CD4-positive, alpha-beta memory T cell (primary cell): ENCODE data around the gene ZNF398. TPM values are rescaled to one million over a fixed set of nuclear protein-coding genes. Genes with fewer than 3 reads are reported as not detected.

Experiments
- CTCF ChIA-PET: fragments of 350-600 bp; sonication (Branson Sonifier 250); formaldehyde crosslinking; loops from one replicate; lab custom pipeline; 2021; ENCODE audit warnings: inconsistent platforms; ENCODE audit not compliant: partially characterized antibody; lab: Charles Lee
- POLR2A ChIA-PET: fragments of 350-600 bp; sonication (Branson Sonifier 250); formaldehyde crosslinking; loops from one replicate; lab custom pipeline; 2021; ENCODE audit not compliant: partially characterized antibody; lab: Charles Lee
- DNase-seq, 5 donors: peaks; one replicate each; pipeline versions ENCODE4 v3.0.0 to v3.0.0-alpha.2; 2020 to 2022; ENCODE audit warnings: mixed read lengths in 1 of 5
- H3K27ac ChIP-seq: one replicate; pipeline ENCODE4 v1.7.0; 2013; ENCODE audit warnings: low read depth, low read length
- H3K27me3 ChIP-seq: 2 replicates; pipeline ENCODE4 v1.7.0; 2013; ENCODE audit warnings: mild to moderate bottlenecking, low read length, moderate library complexity; ENCODE audit not compliant: insufficient read depth
- H3K36me3 ChIP-seq: 2 replicates; pipeline ENCODE4 v1.7.0; 2013; ENCODE audit warnings: mild to moderate bottlenecking, low read length, moderate library complexity; ENCODE audit not compliant: insufficient read depth
- H3K4me1 ChIP-seq: 2 replicates; pipeline ENCODE4 v1.7.0; 2013; ENCODE audit warnings: mild to moderate bottlenecking, low read length, moderate library complexity; ENCODE audit not compliant: insufficient read depth
- H3K4me3 ChIP-seq, 2 donors: one replicate each; pipeline ENCODE4 v1.7.0; 2013; ENCODE audit warnings: low read length in 2 of 2, mild to moderate bottlenecking in 1 of 2
- H3K9me3 ChIP-seq, 2 donors: one replicate each; pipeline ENCODE4 v1.7.0; 2013; ENCODE audit warnings: low read length in 2 of 2, control low read depth in 1 of 2; ENCODE audit not compliant: control insufficient read depth in 1 of 2
- H3K27ac Mint-ChIP-seq, 7 donors: one replicate each; pipeline ENCODE4 v1.8.0; 2020 to 2021; ENCODE audit warnings: mixed read lengths in 7 of 7, mild to moderate bottlenecking in 6 of 7, inconsistent platforms in 3 of 7, moderate library complexity in 3 of 7
- H3K27me3 Mint-ChIP-seq, 2 donors: one replicate each; pipeline ENCODE4 v1.8.0; 2020 to 2021; ENCODE audit warnings: mixed read lengths in 2 of 2
- H3K36me3 Mint-ChIP-seq, 2 donors: one replicate each; pipeline ENCODE4 v1.8.0; 2020 to 2021; ENCODE audit warnings: mixed read lengths in 2 of 2, inconsistent platforms in 1 of 2, mild to moderate bottlenecking in 1 of 2
- H3K4me1 Mint-ChIP-seq, 4 donors: one replicate each; pipeline ENCODE4 v1.8.0; 2020 to 2021; ENCODE audit warnings: mixed read lengths in 4 of 4, mild to moderate bottlenecking in 1 of 4
- H3K4me3 Mint-ChIP-seq, 8 donors: one replicate each; pipeline ENCODE4 v1.8.0; 2020 to 2021; ENCODE audit warnings: mixed read lengths in 8 of 8, mild to moderate bottlenecking in 7 of 8, moderate library complexity in 6 of 8, inconsistent platforms in 3 of 8
- H3K9me3 Mint-ChIP-seq, 8 donors: one replicate each; pipeline ENCODE4 v1.8.0; 2020 to 2021; ENCODE audit warnings: mixed read lengths in 8 of 8, mild to moderate bottlenecking in 5 of 8, inconsistent platforms in 3 of 8, moderate library complexity in 1 of 8
- intact Hi-C: fragments of 100-400 bp; cut with micrococcal nuclease; formaldehyde crosslinking; loops from one replicate; pipeline ENCODE4 v1.15.1; 2023
- polyA plus RNA-seq, 2 donors: library from polyadenylated mRNA; unstranded; fragments of 300-500 nt; fragmentation: Illumina TruSeq; gene quantifications; one replicate each; pipeline ENCODE4 v1.2.3, GENCODE V29; 2021
- total RNA-seq, 2 experiments: library from RNA; stranded (reverse); gene quantifications; one replicate each; pipeline ENCODE4 v1.2.3, GENCODE V29; 2021

ZNF398 gene
- total and polyA plus RNA-seq, 4 experiments from 2014 or later, result 7.5 to 28.4 (median 20.4) TPM

DNA sequence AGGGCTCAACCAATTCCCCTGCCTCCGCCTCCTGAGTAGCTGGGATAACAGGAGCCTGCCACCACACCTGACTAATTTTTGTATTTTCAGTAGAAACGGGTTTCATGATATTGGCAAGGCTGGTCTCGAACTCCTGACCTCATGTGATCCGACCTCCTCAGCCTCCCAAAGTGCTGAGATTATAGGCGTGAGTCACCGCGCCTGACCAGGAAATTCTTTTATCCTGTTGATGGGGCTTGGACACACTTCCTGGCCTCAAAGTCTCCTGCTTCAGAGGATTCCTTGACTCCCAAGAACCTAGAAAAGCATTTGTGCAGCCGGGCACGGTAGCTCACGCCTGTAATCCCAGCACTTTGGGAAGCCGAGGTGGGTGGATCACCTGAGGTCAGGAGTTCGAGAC is 37.3 kb upstream of the ZNF398 start:
- Mint-ChIP-seq H3K27ac (no peak overlapping the region), H3K36me3 (peaks cover 0 to 5% of the 10 kb centered on the region in 2 donors), H3K27me3 (no peaks in the 10 kb centered on the region), H3K4me1 (no peaks in the 10 kb centered on the region), H3K4me3 (no peak overlapping the region), H3K9me3 (no peaks in the 10 kb centered on the region)
- H3K4me3 ChIP-seq, result no peak overlapping the region
- intact Hi-C loops, result no loop called here
- no peak overlapping the region for H3K27ac ChIP-seq
- no peaks in the 10 kb centered on the region for H3K27me3 ChIP-seq
- H3K4me1 ChIP-seq, result no peaks in the 10 kb centered on the region
- DNase-seq, result no peak
- no peaks in the 10 kb centered on the region for H3K9me3 ChIP-seq
- ChIA-PET POLR2A (no interaction called here), CTCF (no interaction called here)
- no peaks in the 10 kb centered on the region for H3K36me3 ChIP-seq

DNA sequence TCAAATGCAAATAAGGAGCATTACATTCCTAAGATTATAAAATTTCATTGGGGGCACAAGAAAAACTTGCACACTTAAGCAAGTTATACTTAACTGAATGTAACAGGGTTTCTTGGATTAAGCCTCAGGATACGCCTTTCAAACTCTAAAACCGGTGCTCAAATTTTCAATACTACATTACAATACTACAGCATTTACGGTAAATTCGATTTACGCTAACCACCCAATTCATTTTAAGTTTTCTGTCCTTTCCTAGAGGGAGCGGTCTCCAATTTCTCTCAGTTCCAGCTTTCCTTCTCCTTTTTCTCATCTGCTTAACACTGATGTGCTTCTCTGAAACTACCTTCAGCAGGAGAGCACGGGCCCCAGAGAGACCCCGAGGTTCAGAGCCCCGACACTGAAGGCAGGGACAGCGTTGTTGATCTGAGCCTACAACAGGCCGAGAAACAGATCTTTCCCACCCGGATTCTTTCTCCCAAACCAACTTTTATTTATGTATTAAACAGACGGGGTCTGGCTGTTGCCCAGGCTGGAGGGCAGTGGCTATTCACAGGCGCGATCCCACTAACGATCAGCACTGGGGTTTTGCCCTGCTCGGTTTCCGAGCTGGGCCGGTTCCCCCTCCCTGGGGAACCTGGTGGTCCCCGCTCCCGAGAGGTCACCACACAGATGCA is 21.9 kb upstream of the ZNF398 start:
- Histone ChIP-seq H3K27me3 (no peaks in the 10 kb centered on the region), H3K9me3 (no peaks in the 10 kb centered on the region), H3K4me3 (peak overlapping the region; percentile 83 to 96), H3K4me1 (peaks cover 19% of the 10 kb centered on the region), H3K36me3 (peaks cover 2% of the 10 kb centered on the region), H3K27ac (peak overlapping the region; percentile 88)
- CTCF ChIA-PET, result interaction anchor here (0.7 to 4.5 kb wide), 11 partner anchors 17 to 160 kb away, joined by 3 to 56 read pairs (median 4); partner anchors contain the start of genes ZNF398 and ZNF786
- POLR2A ChIA-PET, result interaction anchor here (0.8 to 5.0 kb wide), 17 partner anchors 16 to 335 kb away, joined by 3 to 144 read pairs (median 6); partner anchors contain the start of genes PDIA4, ZNF282, ZNF398 and ZNF777
- peaks cover 4 to 22% of the 10 kb centered on the region in 2 donors for H3K36me3 Mint-ChIP-seq
- no peak for DNase-seq
- peaks cover 0 to under 1% (median 0%) of the 10 kb centered on the region in 8 donors for H3K9me3 Mint-ChIP-seq
- H3K4me3 Mint-ChIP-seq, result peak overlapping the region; percentile 91 to 100 (median 100)
- intact Hi-C loops, result loop anchor here (5.0 kb wide), 2 partner anchors 112 to 372 kb away; partner anchors contain the start of genes ZNF212 and ZNF746
- H3K27ac Mint-ChIP-seq, result peak overlapping the region; percentile 91 to 99 (median 98)
- peaks cover 15 to 35% (median 25%) of the 10 kb centered on the region in 4 donors for H3K4me1 Mint-ChIP-seq
- no peaks in the 10 kb centered on the region for H3K27me3 Mint-ChIP-seq

DNA sequence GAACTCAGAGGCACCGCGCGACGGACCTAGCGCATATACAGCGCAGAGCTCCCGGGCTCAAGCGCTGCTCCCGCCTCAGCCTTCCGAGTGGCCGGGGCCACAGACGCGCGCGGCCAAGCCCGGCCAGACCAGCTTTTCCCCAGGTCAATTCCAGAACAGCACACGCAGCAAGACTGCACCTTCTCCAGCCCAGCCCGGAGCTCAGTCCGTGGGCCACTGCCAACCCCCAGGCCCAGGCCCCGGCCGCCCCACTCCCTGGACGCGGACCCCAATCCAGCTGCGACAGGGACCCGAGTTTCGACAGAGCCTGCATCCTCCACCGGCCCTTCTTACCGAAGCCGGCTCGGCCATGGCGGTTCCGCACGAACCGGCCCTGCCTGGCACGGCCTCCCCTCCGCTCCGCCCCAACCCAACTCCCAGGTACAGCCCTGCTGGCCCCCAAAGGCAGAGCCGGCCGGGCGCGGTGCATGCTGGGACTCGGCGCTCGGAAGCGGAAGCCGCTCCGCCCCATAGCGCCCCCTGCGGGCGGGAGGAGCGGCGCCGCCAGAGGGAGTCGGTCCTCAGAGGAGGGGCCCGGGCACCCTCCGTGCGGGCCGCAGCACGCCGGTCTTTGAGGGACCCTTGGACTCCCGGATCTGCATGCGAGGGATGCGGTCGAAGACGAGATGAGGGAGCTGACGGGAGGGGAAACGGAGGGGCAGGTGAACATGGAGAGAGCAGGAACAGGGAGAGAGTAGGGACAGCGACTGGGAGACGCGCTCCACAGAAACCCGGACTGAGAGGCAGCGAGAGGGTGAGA is 21.2 kb upstream of the ZNF398 start, which contains the start of gene ZNF425:
TSS of gene ZNF425 (minus strand) at position 462 of the 799 bp plus-strand sequence. CDS start at position 351, 111 bp downstream.
- peak; percentile 89 to 94 (median 91) for DNase-seq
- Mint-ChIP-seq H3K4me1 (peaks cover 15 to 35% (median 25%) of the 10 kb centered on the region in 4 donors), H3K27ac (peak within 1 kb of the TSS; percentile 91 to 99 (median 98)), H3K27me3 (no peaks in the 10 kb centered on the region), H3K9me3 (peaks cover 0 to 8% (median 6%) of the 10 kb centered on the region in 8 donors), H3K36me3 (peaks cover 11 to 29% of the 10 kb centered on the region in 2 donors), H3K4me3 (peak within 1 kb of the TSS; percentile 91 to 100 (median 100))
- H3K9me3 ChIP-seq, result peaks cover 5 to 7% of the 10 kb centered on the region in 2 donors
- peak within 1 kb of the TSS; percentile 88 for H3K27ac ChIP-seq
- no peaks in the 10 kb centered on the region for H3K27me3 ChIP-seq
- peak within 1 kb of the TSS; percentile 83 to 96 for H3K4me3 ChIP-seq
- H3K36me3 ChIP-seq, result peaks cover 9% of the 10 kb centered on the region
- CTCF ChIA-PET, result interaction anchor here (0.6 to 4.5 kb wide), 16 partner anchors 10 to 604 kb away, joined by 3 to 56 read pairs (median 4); partner anchors contain the start of genes ZNF398 and ZNF786
- intact Hi-C loops, result loop anchor here (1.0 to 5.0 kb wide), 7 partner anchors 21 to 371 kb away; partner anchors contain the start of genes PDIA4, ZNF212, ZNF282 and ZNF398
- peaks cover 19% of the 10 kb centered on the region for H3K4me1 ChIP-seq
- POLR2A ChIA-PET, result interaction anchor here (0.7 to 5.0 kb wide), 23 partner anchors 9 to 334 kb away, joined by 3 to 144 read pairs (median 5); partner anchors contain the start of genes PDIA4, ZNF282, ZNF398 and ZNF777

DNA sequence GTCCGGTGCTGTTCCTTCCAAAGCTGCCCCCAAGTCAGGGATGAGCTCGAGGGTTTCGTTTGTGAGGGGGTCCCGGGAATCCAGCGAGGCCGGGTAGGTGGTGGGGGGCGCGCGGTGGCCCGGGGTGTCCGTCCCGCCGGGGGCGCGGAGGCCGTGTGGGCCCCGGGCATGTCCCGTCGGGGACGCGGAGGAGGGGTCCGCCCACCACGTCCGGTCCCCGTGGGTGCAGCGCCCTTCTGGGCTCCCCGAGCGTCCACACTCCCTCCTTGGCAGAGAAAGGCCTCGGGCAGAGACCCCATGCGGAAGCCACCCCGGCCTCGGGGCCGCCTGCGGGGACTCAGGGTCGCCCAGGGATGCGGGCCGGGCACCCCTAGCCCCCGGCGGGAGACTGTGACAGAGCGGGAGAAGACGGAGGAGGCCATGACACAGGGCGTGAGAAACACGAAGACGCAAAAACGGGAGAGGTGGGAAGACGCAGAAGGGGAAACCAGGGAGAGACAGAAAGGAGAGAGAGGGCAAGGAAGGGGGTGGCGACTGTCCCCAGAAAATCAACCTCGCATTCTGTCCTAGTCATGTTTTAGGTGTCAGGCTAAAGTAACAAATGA is 20.5 kb upstream of the ZNF398 start:
- Histone ChIP-seq H3K36me3 (peaks cover 11% of the 10 kb centered on the region), H3K9me3 (peaks cover 5 to 10% of the 10 kb centered on the region in 2 donors), H3K27ac (peak overlapping the region; percentile 88), H3K27me3 (no peaks in the 10 kb centered on the region), H3K4me1 (peaks cover 19% of the 10 kb centered on the region), H3K4me3 (peak overlapping the region; percentile 83 to 96)
- CTCF ChIA-PET, result interaction anchor here (0.6 to 4.5 kb wide), 14 partner anchors 9 to 605 kb away, joined by 3 to 56 read pairs (median 4); partner anchors contain the start of genes ZNF398 and ZNF786
- H3K36me3 Mint-ChIP-seq, result peaks cover 18 to 31% of the 10 kb centered on the region in 2 donors
- no peaks in the 10 kb centered on the region for H3K27me3 Mint-ChIP-seq
- peaks cover 15 to 35% (median 25%) of the 10 kb centered on the region in 4 donors for H3K4me1 Mint-ChIP-seq
- intact Hi-C loops, result loop anchor here (1.0 to 5.0 kb wide), 7 partner anchors 21 to 371 kb away; partner anchors contain the start of genes PDIA4, ZNF212, ZNF282 and ZNF398
- DNase-seq, result peak; percentile 43 to 63 (median 53)
- peaks cover 0 to 12% (median 9%) of the 10 kb centered on the region in 8 donors for H3K9me3 Mint-ChIP-seq
- H3K4me3 Mint-ChIP-seq, result peak overlapping the region; percentile 91 to 100 (median 100)
- POLR2A ChIA-PET, result interaction anchor here (0.7 to 5.0 kb wide), 15 partner anchors 9 to 296 kb away, joined by 3 to 144 read pairs (median 6); partner anchors contain the start of genes PDIA4, ZNF398, ZNF783 and ZNF786
- peak overlapping the region; percentile 91 to 99 (median 98) for H3K27ac Mint-ChIP-seq

DNA sequence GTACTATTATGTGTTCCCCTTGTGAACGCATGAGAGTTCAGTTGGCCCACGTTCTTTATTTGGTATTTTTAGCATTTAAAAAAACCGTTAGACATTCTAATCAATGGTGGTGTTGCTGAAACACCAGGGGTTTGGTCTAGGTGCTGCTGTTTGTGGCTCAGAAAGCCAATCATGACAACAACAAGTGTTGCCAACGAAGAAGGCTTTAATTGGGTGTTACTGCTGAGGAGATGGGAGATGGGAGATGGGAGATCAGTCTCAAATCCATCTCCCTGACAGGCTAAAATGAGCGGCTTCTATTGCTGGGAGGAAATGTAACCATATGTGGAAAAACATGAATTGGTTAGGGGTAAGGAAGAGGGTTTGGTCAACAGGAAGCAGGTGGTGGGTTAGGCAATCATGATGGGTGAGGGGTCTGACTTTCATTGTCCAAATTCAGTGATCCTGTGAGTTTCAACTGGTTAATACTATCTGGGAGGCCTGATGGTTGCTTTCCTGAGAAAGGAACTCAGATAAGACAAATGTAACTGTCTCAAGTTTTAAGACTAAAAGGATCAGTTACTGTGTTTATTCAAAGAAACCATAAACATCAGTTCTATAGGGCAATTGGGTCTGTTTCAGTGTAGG is 16.6 kb upstream of the ZNF398 start:
- Histone ChIP-seq H3K27me3 (no peaks in the 10 kb centered on the region), H3K4me1 (peaks cover 9% of the 10 kb centered on the region), H3K9me3 (peaks cover 5 to 10% of the 10 kb centered on the region in 2 donors), H3K36me3 (peaks cover 11% of the 10 kb centered on the region), H3K4me3 (no peak overlapping the region), H3K27ac (no peak overlapping the region)
- H3K4me1 Mint-ChIP-seq, result peaks cover 9 to 23% (median 13%) of the 10 kb centered on the region in 4 donors
- ChIA-PET CTCF (no interaction called here), POLR2A (no interaction called here)
- no peak for DNase-seq
- H3K27ac Mint-ChIP-seq, result peak overlapping the region in 2 of 7 donors; percentile 38 to 55
- H3K4me3 Mint-ChIP-seq, result no peak overlapping the region
- no peaks in the 10 kb centered on the region for H3K27me3 Mint-ChIP-seq
- H3K36me3 Mint-ChIP-seq, result peaks cover 26 to 29% of the 10 kb centered on the region in 2 donors
- H3K9me3 Mint-ChIP-seq, result peaks cover 0 to 12% (median 9%) of the 10 kb centered on the region in 8 donors
- intact Hi-C loops, result no loop called here
